Measurements from ENCODE around the gene ANKRD12. TPM values are rescaled to one million over a fixed set of nuclear protein-coding genes. Genes with fewer than 3 reads are reported as not detected.
"Not testable (repeated sequence)": the region's sequence is repeated elsewhere in the genome, so short reads cannot be mapped to it uniquely, and the experiment has no call there.

The ANKRD12 gene
- total RNA-seq, 2 experiments from 2014 or later, result 62.5 to 68.4 TPM

- CTCF ChIA-PET, result no interaction called here
Measured at GRCh38 chr18:9260388-9261380, 124.1 kb downstream of the ANKRD12 start.

GRCh38 chr18:9263264-9263663 lies 126.7 kb downstream of the ANKRD12 start:
- ATAC-seq, result no peak
- intact Hi-C loops (cut with micrococcal nuclease), result no loop called here
- no peak for DNase-seq
- no peak overlapping the region for H3K27ac Mint-ChIP-seq
- no peak overlapping the region for H3K4me3 Mint-ChIP-seq
- H3K36me3 Mint-ChIP-seq (ENCODE audit: low read depth), result peaks cover 48% of the 10 kb centered on the region
- H3K9me3 Mint-ChIP-seq, result no peaks in the 10 kb centered on the region
- H3K27me3 Mint-ChIP-seq, result no peaks in the 10 kb centered on the region
- POLR2A ChIA-PET, result no interaction called here
- CTCF ChIA-PET, result no interaction called here
- peaks cover 2% of the 10 kb centered on the region for H3K4me1 Mint-ChIP-seq (ENCODE audit: low read depth)
- no peak for TF ChIP-seq CTCF (IDR thresholded peaks at IDR 0.05)

More at GRCh38 chr18:9260388-9261380, 124.1 kb downstream of the ANKRD12 start:
- Mint-ChIP-seq H3K4me1 (ENCODE audit: low read depth) (peaks cover 2% of the 10 kb centered on the region), H3K27me3 (no peaks in the 10 kb centered on the region), H3K9me3 (peaks cover 2% of the 10 kb centered on the region), H3K36me3 (ENCODE audit: low read depth) (peaks cover 58% of the 10 kb centered on the region), H3K4me3 (no peak overlapping the region), H3K27ac (peak overlapping the region; percentile 62)
- POLR2A ChIA-PET, result interaction anchor here (1.0 kb wide), 1 partner anchor 34 kb away, joined by 3 read pairs; no protein-coding TSS in a partner anchor
- DNase-seq, result no peak
- ATAC-seq, result no peak
- no peak for TF ChIP-seq CTCF (IDR thresholded peaks at IDR 0.05)
- intact Hi-C loops (cut with micrococcal nuclease), result no loop called here

- POLR2A ChIA-PET; H3K27ac Mint-ChIP-seq; ATAC-seq; CTCF ChIA-PET; intact Hi-C loops (cut with micrococcal nuclease); H3K4me1 Mint-ChIP-seq (ENCODE audit: low read depth); H3K27me3 Mint-ChIP-seq; H3K4me3 Mint-ChIP-seq; H3K9me3 Mint-ChIP-seq: not testable (repeated sequence)
- peak; percentile 16 for DNase-seq
- peaks cover 55% of the 10 kb centered on the region for H3K36me3 Mint-ChIP-seq (ENCODE audit: low read depth)
Measured at GRCh38 chr18:9264797-9265196, 128.2 kb downstream of the ANKRD12 start.

GRCh38 chr18:9273221-9273620 lies 136.6 kb downstream of the ANKRD12 start:
- Mint-ChIP-seq H3K9me3 (no peaks in the 10 kb centered on the region), H3K36me3 (ENCODE audit: low read depth) (peaks cover 50% of the 10 kb centered on the region), H3K27ac (no peak overlapping the region), H3K27me3 (no peaks in the 10 kb centered on the region), H3K4me1 (ENCODE audit: low read depth) (no peaks in the 10 kb centered on the region), H3K4me3 (no peak overlapping the region)
- CTCF ChIA-PET, result no interaction called here
- DNase-seq (no peak), ATAC-seq (no peak)
- POLR2A ChIA-PET, result no interaction called here
- no peak for TF ChIP-seq CTCF (IDR thresholded peaks at IDR 0.05)
- intact Hi-C loops (cut with micrococcal nuclease), result no loop called here

GRCh38 chr18:9275890-9276289 lies 139.3 kb downstream of the ANKRD12 start:
- no peaks in the 10 kb centered on the region for H3K27me3 Mint-ChIP-seq
- TF ChIP-seq CTCF (IDR thresholded peaks at IDR 0.05), result no peak
- intact Hi-C loops (cut with micrococcal nuclease), result no loop called here
- H3K27ac Mint-ChIP-seq, result no peak overlapping the region
- H3K4me3 Mint-ChIP-seq, result no peak overlapping the region
- no peak for ATAC-seq
- H3K36me3 Mint-ChIP-seq (ENCODE audit: low read depth), result peaks cover 37% of the 10 kb centered on the region
- DNase-seq, result no peak
- ChIA-PET POLR2A (no interaction called here), CTCF (interaction anchor here (0.9 to 1.3 kb wide), 3 partner anchors 19 to 241 kb away, joined by 3 to 4 read pairs (median 3); no protein-coding TSS in a partner anchor)
- no peaks in the 10 kb centered on the region for H3K4me1 Mint-ChIP-seq (ENCODE audit: low read depth)
- no peaks in the 10 kb centered on the region for H3K9me3 Mint-ChIP-seq
